Right atrium auricular region (tissue), 2 donors: ENCODE results near the gene RAB38. TPM values are rescaled to one million over a fixed set of nuclear protein-coding genes. Genes with fewer than 3 reads are reported as not detected.

Experiments
- DNase-seq: peaks from one replicate; pipeline ENCODE4 v3.0.0-alpha.2; 2019; ENCODE audit warnings: low spot score
- H3K27ac ChIP-seq, 2 donors: fragments of 200-600 bp; sonication (generic); 1 replicate in 1 of 2; 2 replicates in 1 of 2; pipeline ENCODE4 v1.5.1; 2016 to 2019
- H3K27me3 ChIP-seq, 2 donors: fragments of 200-600 bp; sonication (generic); one replicate each; pipeline versions ENCODE4 v1.5.1 to v1.6.0; 2017 to 2019
- H3K36me3 ChIP-seq: fragments of 200-600 bp; sonication (generic); one replicate; pipeline ENCODE4 v1.5.1; 2016
- H3K4me1 ChIP-seq, 2 donors: fragments of 200-600 bp; sonication (generic); one replicate each; pipeline versions ENCODE4 v1.5.1 to v1.6.0; 2017 to 2019
- H3K4me3 ChIP-seq, 2 donors: fragments of 200-600 bp; sonication (generic); 1 replicate in 1 of 2; 2 replicates in 1 of 2; pipeline ENCODE4 v1.5.1; 2017 to 2019; ENCODE audit warnings: mild to moderate bottlenecking in 1 of 2, moderate library complexity in 1 of 2
- H3K9me3 ChIP-seq, 2 donors: fragments of 200-600 bp; sonication (generic); one replicate each; pipeline ENCODE4 v1.5.1; 2019
- CTCF ChIP-seq, 2 donors: fragments of 200-600 bp; sonication (generic); IDR thresholded peaks; one replicate each; pipeline ENCODE4 v1.5.1; 2019; ENCODE audit warnings: antibody characterized with exemption in 2 of 2
- microRNA-seq, 2 donors: library from miRNA; unstranded; fragments of <30 nt; microRNA quantifications; one replicate each; pipeline ENCODE4, GENCODE V29; 2016 to 2017; ENCODE audit warnings: borderline number of aligned reads in 2 of 2, borderline replicate concordance in 1 of 2
- total RNA-seq, 2 donors: library from RNA; depleted of rRNA; stranded (reverse); fragments of >200 nt; gene quantifications; one replicate each; pipeline ENCODE4 v1.1.0, GENCODE V29; 2016

RAB38 gene
- total RNA-seq, 2 donors from 2014 or later, result 1.4 to 1.6 TPM

GRCh38 chr11:88064097-88064705 is 111.0 kb downstream of the RAB38 start:
- no peak for TF ChIP-seq CTCF (IDR thresholded peaks at IDR 0.05)
- H3K4me3 ChIP-seq, result no peak overlapping the region
- DNase-seq, result no peak
- no peaks in the 10 kb centered on the region for H3K9me3 ChIP-seq
- no peaks in the 10 kb centered on the region for H3K36me3 ChIP-seq
- no peaks in the 10 kb centered on the region for H3K27me3 ChIP-seq
- H3K27ac ChIP-seq, result no peak overlapping the region
- H3K4me1 ChIP-seq, result no peaks in the 10 kb centered on the region

Small RNA genes within 50 kb of the gene (microRNA-seq; reads per million reads assigned to microRNA genes)
- gene MIR3166, result 0 reads per million in 2 donors

Other genes starting within 250 kb of the RAB38 start
- 10 to 100 TPM; 15.5 to 33.6 TPM for gene CTSC, start 162.3 kb upstream of the RAB38 start, total RNA-seq